Endodermal cell (in vitro differentiated cells): Measurements from ENCODE around the gene GPN1. TPM values are rescaled to one million over a fixed set of nuclear protein-coding genes. Genes with fewer than 3 reads are reported as not detected.
A peak's percentile ranks its signal among the peaks of the same experiment; 100 is the strongest.
"Not testable (repeated sequence)": the region's sequence is repeated elsewhere in the genome, so short reads cannot be mapped to it uniquely, and the experiment has no call there.

Experiments
- DNase-seq: peaks from one replicate; pipeline ENCODE4 v3.0.0-alpha.2; 2017
- H3K27ac ChIP-seq: 2 replicates; pipeline ENCODE4 v1.5.1; 2013; ENCODE audit warnings: mild to moderate bottlenecking, low read depth, low read length, moderate library complexity
- H3K27me3 ChIP-seq: 2 replicates; pipeline ENCODE4 v1.6.1; 2013; ENCODE audit warnings: mild to moderate bottlenecking, low read length, moderate library complexity; ENCODE audit not compliant: insufficient read depth, control insufficient read depth, poor library complexity, severe bottlenecking
- H3K36me3 ChIP-seq: 2 replicates; pipeline ENCODE4 v1.7.0; 2013; ENCODE audit warnings: mild to moderate bottlenecking, low read length, moderate library complexity; ENCODE audit not compliant: control insufficient read depth, insufficient read depth
- H3K4me1 ChIP-seq: one replicate; pipeline ENCODE4 v1.7.0; 2013; ENCODE audit warnings: low read length; ENCODE audit not compliant: control insufficient read depth, insufficient read depth
- H3K4me3 ChIP-seq: 2 replicates; pipeline ENCODE4 v1.5.1; 2013; ENCODE audit warnings: mild to moderate bottlenecking, low read length, moderate library complexity
- H3K9ac ChIP-seq: 2 replicates; pipeline ENCODE4 v1.6.1; 2013; ENCODE audit warnings: mild to moderate bottlenecking, low read length, moderate library complexity; ENCODE audit not compliant: poor library complexity, severe bottlenecking; ENCODE audit errors: extremely low read depth
- H3K9me3 ChIP-seq: 2 replicates; pipeline ENCODE4 v1.6.1; 2013; ENCODE audit warnings: mild to moderate bottlenecking, low read length, moderate library complexity; ENCODE audit not compliant: control insufficient read depth
- H3K27ac Mint-ChIP-seq: 2 replicates; pipeline ENCODE4 v1.8.0; 2020; ENCODE audit warnings: mixed read lengths
- H3K27me3 Mint-ChIP-seq: 2 replicates; pipeline ENCODE4 v1.8.0; 2021; ENCODE audit warnings: mild to moderate bottlenecking, mixed read lengths; ENCODE audit not compliant: insufficient read depth
- H3K36me3 Mint-ChIP-seq: 2 replicates; pipeline ENCODE4 v1.8.0; 2020; ENCODE audit warnings: low read depth, mixed read lengths
- H3K4me1 Mint-ChIP-seq: 2 replicates; pipeline ENCODE4 v1.8.0; 2020; ENCODE audit warnings: mixed read lengths
- H3K4me3 Mint-ChIP-seq: 2 replicates; pipeline ENCODE4 v1.8.0; 2020; ENCODE audit warnings: mild to moderate bottlenecking, moderate library complexity, mixed read lengths
- H3K9me3 Mint-ChIP-seq: 2 replicates; pipeline ENCODE4 v1.8.0; 2020; ENCODE audit warnings: mild to moderate bottlenecking, mixed read lengths
- WGBS, 2 experiments: methylation state at CpG; one replicate each; pipeline versions ENCODE4 v1.1.5 to v1.1.7; 2013; ENCODE audit warnings: missing lambda C conversion rate in 2 of 2, mixed read lengths in 1 of 2; ENCODE audit not compliant: insufficient coverage in 1 of 2, insufficient read length in 1 of 2; 5-methylcytosine and 5-hydroxymethylcytosine counted together
- total RNA-seq, 2 donors: library from RNA; stranded (reverse); fragmentation: NEBNext Ultra II Directional in 1 of 2; extraction: Animal tissue kit (Norgen Biotek cat#: 25700) in 1 of 2; gene quantifications; 2 replicates in 1 of 2; 3 replicates in 1 of 2; pipeline ENCODE4 v1.2.1, GENCODE V29; 2021
- TF ChIP-seq, protein P1 (sequence below): fragments of 200-600 bp; sonication (generic); conservative IDR thresholded peaks from 2 replicates; pipeline ENCODE4 v1.5.0; 2021; ENCODE audit warnings: antibody characterized with exemption, mild to moderate bottlenecking

GPN1 gene
- total RNA-seq, 2 donors from 2014 or later: 49.6 to 51.5 TPM

DNA sequence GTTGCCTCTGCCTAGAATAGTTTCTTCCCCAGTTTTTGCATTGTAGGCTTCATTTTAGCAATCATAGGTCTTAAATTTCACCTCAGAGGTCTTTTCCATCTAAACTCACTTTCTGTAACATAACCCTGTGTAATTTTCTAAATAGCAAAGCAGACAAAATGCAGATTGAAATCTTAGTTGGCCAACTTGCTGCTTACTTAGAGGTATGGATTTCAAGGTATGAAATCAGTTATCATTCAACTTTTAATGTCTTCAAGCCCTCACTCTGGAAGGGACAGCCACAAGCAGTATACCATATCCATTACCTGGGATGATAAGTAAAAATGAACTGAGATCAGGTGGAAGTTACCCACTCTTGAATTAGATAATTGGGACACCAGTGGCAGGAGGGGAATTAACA, 3.9 kb upstream of the GPN1 start:
- Mint-ChIP-seq H3K4me3 (no peak overlapping the region), H3K36me3 (peaks cover 28% of the 10 kb centered on the region), H3K9me3 (no peaks in the 10 kb centered on the region), H3K27ac (no peak overlapping the region), H3K4me1 (peaks cover 11% of the 10 kb centered on the region), H3K27me3 (no peaks in the 10 kb centered on the region)
- Histone ChIP-seq H3K27me3 (no peaks in the 10 kb centered on the region), H3K27ac (no peak overlapping the region), H3K9ac (no peak overlapping the region), H3K36me3 (peaks cover 48% of the 10 kb centered on the region), H3K9me3 (no peaks in the 10 kb centered on the region), H3K4me1 (no peaks in the 10 kb centered on the region), H3K4me3 (no peak overlapping the region)
- TF ChIP-seq, protein P1, sequence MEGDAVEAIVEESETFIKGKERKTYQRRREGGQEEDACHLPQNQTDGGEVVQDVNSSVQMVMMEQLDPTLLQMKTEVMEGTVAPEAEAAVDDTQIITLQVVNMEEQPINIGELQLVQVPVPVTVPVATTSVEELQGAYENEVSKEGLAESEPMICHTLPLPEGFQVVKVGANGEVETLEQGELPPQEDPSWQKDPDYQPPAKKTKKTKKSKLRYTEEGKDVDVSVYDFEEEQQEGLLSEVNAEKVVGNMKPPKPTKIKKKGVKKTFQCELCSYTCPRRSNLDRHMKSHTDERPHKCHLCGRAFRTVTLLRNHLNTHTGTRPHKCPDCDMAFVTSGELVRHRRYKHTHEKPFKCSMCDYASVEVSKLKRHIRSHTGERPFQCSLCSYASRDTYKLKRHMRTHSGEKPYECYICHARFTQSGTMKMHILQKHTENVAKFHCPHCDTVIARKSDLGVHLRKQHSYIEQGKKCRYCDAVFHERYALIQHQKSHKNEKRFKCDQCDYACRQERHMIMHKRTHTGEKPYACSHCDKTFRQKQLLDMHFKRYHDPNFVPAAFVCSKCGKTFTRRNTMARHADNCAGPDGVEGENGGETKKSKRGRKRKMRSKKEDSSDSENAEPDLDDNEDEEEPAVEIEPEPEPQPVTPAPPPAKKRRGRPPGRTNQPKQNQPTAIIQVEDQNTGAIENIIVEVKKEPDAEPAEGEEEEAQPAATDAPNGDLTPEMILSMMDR: no peak
- no peak for DNase-seq

DNA sequence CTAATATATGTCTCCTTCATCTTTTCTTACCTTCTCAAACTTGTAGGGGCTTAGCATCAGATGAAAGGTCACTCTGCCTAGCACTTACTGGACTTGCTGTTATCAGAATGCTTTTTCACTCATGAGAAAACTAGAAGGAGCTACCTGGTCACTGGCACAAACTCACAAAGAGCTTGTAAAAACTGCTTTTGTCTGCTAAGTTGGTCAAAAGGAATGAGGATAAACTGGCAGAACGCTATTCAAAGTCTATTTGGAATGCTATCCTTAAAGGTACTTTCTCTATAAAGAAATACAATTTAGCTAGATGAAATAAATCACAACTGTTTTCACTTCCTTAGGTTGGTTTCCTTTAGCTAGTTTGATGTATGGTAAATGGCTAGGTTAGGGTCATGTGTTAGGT, 2.5 kb upstream of the GPN1 start:
- H3K9me3 Mint-ChIP-seq, H3K9me3 ChIP-seq, H3K4me3 Mint-ChIP-seq, H3K27ac Mint-ChIP-seq, H3K4me3 ChIP-seq, DNase-seq, H3K27me3 Mint-ChIP-seq, H3K4me1 ChIP-seq, H3K9ac ChIP-seq, H3K27ac ChIP-seq, H3K27me3 ChIP-seq: not testable (repeated sequence)
- peaks cover 28% of the 10 kb centered on the region for H3K36me3 Mint-ChIP-seq
- 89% methylated on average over 1 of the region's 1 CpG; no CpG with 5 or more reads in 1 of the 2 experiments for WGBS, 2 experiments
- peaks cover 45% of the 10 kb centered on the region for H3K36me3 ChIP-seq
- peaks cover 11% of the 10 kb centered on the region for H3K4me1 Mint-ChIP-seq

DNA sequence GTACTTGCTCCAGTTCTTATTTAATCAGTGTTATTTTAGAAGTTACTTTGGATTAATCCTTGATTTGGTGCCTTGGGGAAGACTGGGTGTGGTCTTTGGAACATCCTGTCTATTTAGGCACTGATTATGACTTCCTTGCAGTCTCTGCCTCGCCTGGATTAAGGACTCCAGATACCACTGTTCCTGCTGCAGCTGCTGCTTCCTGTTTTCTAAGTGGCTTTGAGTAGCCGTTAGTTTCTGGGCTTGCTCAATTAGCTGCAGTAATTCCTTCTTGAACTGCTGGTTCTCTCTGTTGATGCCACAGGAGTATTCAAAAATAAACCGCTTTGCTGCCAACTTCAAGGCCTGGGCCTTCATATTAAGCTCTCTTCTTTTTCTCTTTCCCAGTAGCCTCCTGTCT, 1.9 kb upstream of the GPN1 start:
- H3K9me3 Mint-ChIP-seq, DNase-seq, H3K27me3 ChIP-seq, H3K4me1 ChIP-seq, H3K4me3 ChIP-seq, H3K9me3 ChIP-seq, H3K27me3 Mint-ChIP-seq, H3K9ac ChIP-seq, H3K4me3 Mint-ChIP-seq, H3K27ac ChIP-seq: not testable (repeated sequence)
- WGBS, 2 experiments: 83 to 84% methylated on average over 3 of the region's 3 CpGs
- peaks cover 45% of the 10 kb centered on the region for H3K36me3 ChIP-seq
- Mint-ChIP-seq H3K36me3 (peaks cover 31% of the 10 kb centered on the region), H3K4me1 (peaks cover 11% of the 10 kb centered on the region), H3K27ac (peak overlapping the region; percentile 0)

DNA sequence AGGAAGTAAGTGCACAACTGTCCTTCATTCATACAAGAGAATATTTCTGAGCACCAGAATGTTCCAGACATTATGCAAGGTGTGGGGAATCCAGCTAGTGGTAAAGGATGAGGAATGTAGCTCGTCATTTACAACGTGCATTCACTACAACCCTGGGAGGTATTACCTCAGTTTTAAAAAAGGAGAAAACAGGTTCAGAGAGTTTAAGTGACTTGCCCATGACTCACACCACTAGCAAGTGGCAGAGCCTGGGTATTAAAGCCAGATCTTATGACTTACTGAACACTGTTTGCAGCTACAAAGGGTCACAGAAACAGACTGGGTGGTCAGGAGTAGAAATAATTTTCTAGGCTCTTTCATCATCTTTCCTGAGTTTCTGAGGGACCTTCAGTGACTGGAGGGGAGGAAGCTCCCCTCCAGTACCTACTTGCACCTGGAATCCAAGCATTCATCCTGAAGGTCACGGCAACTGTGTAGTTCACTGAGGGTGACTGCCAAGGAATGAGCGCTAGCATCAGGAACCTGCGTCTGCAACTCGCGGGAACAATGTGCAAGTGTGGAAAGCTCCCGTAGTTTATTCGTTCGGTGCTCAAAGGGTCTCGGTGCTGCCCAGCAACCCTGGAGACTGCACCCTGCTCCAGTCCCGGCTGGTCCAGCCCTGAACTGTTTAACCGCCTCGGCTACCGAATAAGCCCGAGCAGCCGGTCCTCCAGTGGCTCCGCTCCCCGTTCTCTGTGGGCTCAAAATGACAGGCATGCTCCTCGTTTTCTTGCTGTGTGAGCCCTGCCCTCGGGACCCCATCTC, 685 bp upstream of the GPN1 start:
- Mint-ChIP-seq H3K4me3 (no peak overlapping the region), H3K27me3 (no peaks in the 10 kb centered on the region), H3K36me3 (peaks cover 29% of the 10 kb centered on the region), H3K4me1 (peaks cover 11% of the 10 kb centered on the region), H3K9me3 (no peaks in the 10 kb centered on the region), H3K27ac (no peak overlapping the region)
- DNase-seq: peak; percentile 47
- WGBS, 2 experiments: 7 to 13% methylated on average over 7 to 21 of the region's 21 CpGs
- H3K36me3 ChIP-seq: peaks cover 46% of the 10 kb centered on the region
- no peaks in the 10 kb centered on the region for H3K27me3 ChIP-seq
- no peaks in the 10 kb centered on the region for H3K4me1 ChIP-seq
- peak overlapping the region; percentile 97 for H3K4me3 ChIP-seq
- TF ChIP-seq, protein P1: no peak
- peak overlapping the region; percentile 47 for H3K27ac ChIP-seq
- H3K9me3 ChIP-seq: no peaks in the 10 kb centered on the region
- peak overlapping the region; percentile 80 for H3K9ac ChIP-seq

DNA sequence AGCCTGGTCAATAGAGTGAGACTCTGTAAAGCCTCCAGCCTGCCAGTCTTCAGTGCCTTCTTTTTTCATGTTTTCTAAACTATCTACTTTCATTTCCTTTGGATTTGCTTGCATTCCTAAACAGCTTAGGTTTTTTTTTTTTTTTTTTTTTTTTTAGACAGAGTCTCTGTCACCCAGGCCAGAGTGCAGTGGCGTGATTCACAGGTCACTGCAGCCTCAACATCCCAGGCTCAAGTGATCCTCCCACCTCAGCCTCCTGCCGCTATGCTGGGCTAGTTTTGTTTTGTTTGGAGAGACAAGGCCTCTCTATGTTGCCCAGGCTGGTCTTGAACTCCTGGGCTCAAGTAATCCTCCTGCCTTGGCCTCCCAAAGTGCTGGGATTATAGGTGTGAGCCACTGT, 1.4 kb downstream of the GPN1 start:
- not testable (repeated sequence) for H3K4me3 Mint-ChIP-seq, H3K9me3 Mint-ChIP-seq, H3K4me3 ChIP-seq, H3K4me1 ChIP-seq, H3K9me3 ChIP-seq, H3K27me3 ChIP-seq, H3K9ac ChIP-seq, H3K27ac ChIP-seq, DNase-seq, H3K27me3 Mint-ChIP-seq, H3K27ac Mint-ChIP-seq
- peaks cover 37% of the 10 kb centered on the region for H3K36me3 Mint-ChIP-seq
- WGBS, 2 experiments: 91% methylated on average over 2 of the region's 2 CpGs; no CpG with 5 or more reads in 1 of the 2 experiments
- H3K36me3 ChIP-seq: peaks cover 48% of the 10 kb centered on the region
- peaks cover 11% of the 10 kb centered on the region for H3K4me1 Mint-ChIP-seq
